ENCODE measurements around the gene HPSE2.

HPSE2 gene

GRCh38 chr10:98414578-98414931 is 821.1 kb downstream of the HPSE2 start:
- in situ Hi-C loops (cut with HindIII; ENCODE audit: low pct_ligation_motif_present, low sequenced_read_pairs): no loop called here
- peak overlapping the region; percentile 70 for H3K4me3 ChIP-seq (ENCODE audit: low read depth, low read length)
- TF ChIP-seq CTCF (IDR thresholded peaks at IDR 0.05; ENCODE audit: low read depth, low read length, missing control alignments): no peak
- H3K27me3 ChIP-seq (replicated peaks): no peaks in the 10 kb centered on the region
- no peak for DNase-seq
- H3K36me3 ChIP-seq (replicated peaks): no peaks in the 10 kb centered on the region
- H3K27ac ChIP-seq: no peak overlapping the region

- Histone ChIP-seq H3K4me3 (ENCODE audit: low read depth, low read length) (no peak overlapping the region), H3K27ac (no peak overlapping the region), H3K36me3 (replicated peaks) (no peaks in the 10 kb centered on the region), H3K27me3 (replicated peaks) (no peaks in the 10 kb centered on the region)
- in situ Hi-C loops (cut with HindIII; ENCODE audit: low pct_ligation_motif_present, low sequenced_read_pairs): no loop called here
- no peak for DNase-seq
- no peak for TF ChIP-seq CTCF (IDR thresholded peaks at IDR 0.05; ENCODE audit: low read depth, low read length, missing control alignments)
Measured at GRCh38 chr10:98411768-98412167, 823.9 kb downstream of the HPSE2 start.

- in situ Hi-C loops (cut with HindIII; ENCODE audit: low pct_ligation_motif_present, low sequenced_read_pairs): no loop called here
- no peak for DNase-seq
- no peak overlapping the region for H3K27ac ChIP-seq
- H3K27me3 ChIP-seq (replicated peaks): no peaks in the 10 kb centered on the region
- H3K36me3 ChIP-seq (replicated peaks): no peaks in the 10 kb centered on the region
- H3K4me3 ChIP-seq (ENCODE audit: low read depth, low read length): no peak overlapping the region
- no peak for TF ChIP-seq CTCF (IDR thresholded peaks at IDR 0.05; ENCODE audit: low read depth, low read length, missing control alignments)
Measured at GRCh38 chr10:98411166-98411565, 824.5 kb downstream of the HPSE2 start.

- Histone ChIP-seq H3K27ac (no peak overlapping the region), H3K36me3 (replicated peaks) (no peaks in the 10 kb centered on the region), H3K4me3 (ENCODE audit: low read depth, low read length) (no peak overlapping the region), H3K27me3 (replicated peaks) (no peaks in the 10 kb centered on the region)
- in situ Hi-C loops (cut with HindIII; ENCODE audit: low pct_ligation_motif_present, low sequenced_read_pairs): no loop called here
- no peak for DNase-seq
- TF ChIP-seq CTCF (IDR thresholded peaks at IDR 0.05; ENCODE audit: low read depth, low read length, missing control alignments): no peak
Measured at GRCh38 chr10:98410759-98411158, 824.9 kb downstream of the HPSE2 start.

GRCh38 chr10:98410135-98410743 is 825.4 kb downstream of the HPSE2 start:
- no peak for DNase-seq
- no peaks in the 10 kb centered on the region for H3K36me3 ChIP-seq (replicated peaks)
- in situ Hi-C loops (cut with HindIII; ENCODE audit: low pct_ligation_motif_present, low sequenced_read_pairs): no loop called here

More at GRCh38 chr10:98410135-98410743, 825.4 kb downstream of the HPSE2 start:
- Histone ChIP-seq H3K27ac (no peak overlapping the region), H3K4me3 (ENCODE audit: low read depth, low read length) (no peak overlapping the region), H3K27me3 (replicated peaks) (no peaks in the 10 kb centered on the region)
- TF ChIP-seq CTCF (IDR thresholded peaks at IDR 0.05; ENCODE audit: low read depth, low read length, missing control alignments): no peak
